HG03064 (cell line): Measurements from ENCODE around the gene TM9SF4.
"Not testable (repeated sequence)": the region's sequence is repeated elsewhere in the genome, so short reads cannot be mapped to it uniquely, and the experiment has no call there.

Experiments
- ATAC-seq: cut with Tn5 transposase; IDR thresholded peaks from one replicate; pipeline ENCODE4 v1.9.1; 2021; ENCODE audit warnings: low read depth; ENCODE audit not compliant: unreplicated experiment

Gene TM9SF4

GRCh38 chr20:32089637-32090362 lies 19.7 kb upstream of the TM9SF4 start:
- ATAC-seq: no peak

GRCh38 chr20:32091888-32092346 lies 17.6 kb upstream of the TM9SF4 start:
- no peak for ATAC-seq

- ATAC-seq: no peak
Observed at GRCh38 chr20:32098786-32099185, 10.7 kb upstream of the TM9SF4 start.

GRCh38 chr20:32108814-32109391 lies 611 bp upstream of the TM9SF4 start:
- ATAC-seq: no peak

- ATAC-seq: no peak
Observed at GRCh38 chr20:32110173-32110704, 725 bp downstream of the TM9SF4 start.

GRCh38 chr20:32110727-32111126 lies 1.2 kb downstream of the TM9SF4 start:
- ATAC-seq: no peak

- ATAC-seq: no peak
Observed at GRCh38 chr20:32111156-32111686, 1.7 kb downstream of the TM9SF4 start.

- no peak for ATAC-seq
Observed at GRCh38 chr20:32111753-32112152, 2.2 kb downstream of the TM9SF4 start.

- no peak for ATAC-seq
Observed at GRCh38 chr20:32112841-32113240, 3.3 kb downstream of the TM9SF4 start.

- no peak for ATAC-seq
Observed at GRCh38 chr20:32113591-32114260, 4.2 kb downstream of the TM9SF4 start.

- ATAC-seq: no peak
Observed at GRCh38 chr20:32114305-32114960, 4.9 kb downstream of the TM9SF4 start.

- no peak for ATAC-seq
Observed at GRCh38 chr20:32115211-32115767, 5.8 kb downstream of the TM9SF4 start.

- ATAC-seq: no peak
Observed at GRCh38 chr20:32116079-32116521, 6.6 kb downstream of the TM9SF4 start.

GRCh38 chr20:32116796-32117195 lies 7.3 kb downstream of the TM9SF4 start:
- not testable (repeated sequence) for ATAC-seq

- ATAC-seq: not testable (repeated sequence)
Observed at GRCh38 chr20:32118427-32118826, 8.9 kb downstream of the TM9SF4 start.

- ATAC-seq: no peak
Observed at GRCh38 chr20:32119734-32120133, 10.2 kb downstream of the TM9SF4 start.

GRCh38 chr20:32121908-32122307 lies 12.4 kb downstream of the TM9SF4 start:
- not testable (repeated sequence) for ATAC-seq

- ATAC-seq: no peak
Observed at GRCh38 chr20:32123088-32123487, 13.6 kb downstream of the TM9SF4 start.

- ATAC-seq: no peak
Observed at GRCh38 chr20:32124916-32125454, 15.5 kb downstream of the TM9SF4 start.

- ATAC-seq: no peak
Observed at GRCh38 chr20:32125506-32125905, 16.0 kb downstream of the TM9SF4 start.
